HepG2 (cell line): ENCODE measurements around the gene FKBP8. TPM values are rescaled to one million over a fixed set of nuclear protein-coding genes. Genes with fewer than 3 reads are reported as not detected.

Experiments used
- AKNA ChIP-seq: sonication (generic); formaldehyde crosslinking; IDR thresholded peaks from 2 replicates; pipeline ENCODE4 v1.4.0; 2020; ENCODE audit warnings: missing genetic modification reagents, borderline replicate concordance
- ARID3A ChIP-seq: IDR thresholded peaks from 2 replicates; pipeline ENCODE4 v1.6.1; 2012; ENCODE audit warnings: low read depth, low read length, improper control_type of control experiment
- BATF2 ChIP-seq: sonication (generic); formaldehyde crosslinking; IDR thresholded peaks from 2 replicates; pipeline ENCODE4 v1.8.0; 2022; ENCODE audit warnings: mild to moderate bottlenecking, missing genetic modification reagents, moderate library complexity
- ESRRA ChIP-seq: sonication (generic); formaldehyde crosslinking; IDR thresholded peaks from 2 replicates; pipeline ENCODE4 v1.5.1; 2020; ENCODE audit warnings: mild to moderate bottlenecking, low read depth, missing genetic modification reagents
- GLMP ChIP-seq: sonication (generic); formaldehyde crosslinking; IDR thresholded peaks from 2 replicates; pipeline ENCODE4 v1.9.0; 2021; ENCODE audit warnings: missing genetic modification reagents, mild to moderate bottlenecking, borderline replicate concordance
- HNF1B ChIP-seq: sonication (generic); formaldehyde crosslinking; IDR thresholded peaks from 2 replicates; pipeline ENCODE4 v1.5.1; 2020; ENCODE audit warnings: mild to moderate bottlenecking, moderate library complexity, missing genetic modification reagents
- MYNN ChIP-seq: sonication (generic); formaldehyde crosslinking; IDR thresholded peaks from 2 replicates; pipeline ENCODE4 v1.4.0; 2020; ENCODE audit warnings: mild to moderate bottlenecking, low read depth, missing genetic modification reagents
- POLR2G ChIP-seq: fragments of 200-400 bp; formaldehyde crosslinking; IDR thresholded peaks from 2 replicates; pipeline ENCODE4 v1.6.1; 2018; ENCODE audit warnings: mild to moderate bottlenecking, low read depth, low read length, moderate library complexity
- SOX5 ChIP-seq: IDR thresholded peaks from 2 replicates; pipeline ENCODE4 v1.6.1; 2016; ENCODE audit warnings: borderline replicate concordance
- TOPORS ChIP-seq: sonication (generic); formaldehyde crosslinking; IDR thresholded peaks from 2 replicates; pipeline ENCODE4 v1.8.0; 2023; ENCODE audit warnings: mild to moderate bottlenecking, missing genetic modification reagents
- XRCC5 ChIP-seq: fragments of 200-400 bp; formaldehyde crosslinking; optimal IDR thresholded peaks from 2 replicates; pipeline ENCODE3; 2017; ENCODE audit warnings: mild to moderate bottlenecking, low read length
- ZFP82 ChIP-seq: sonication (generic); formaldehyde crosslinking; IDR thresholded peaks from 2 replicates; pipeline ENCODE4 v1.5.1; 2020; ENCODE audit warnings: mild to moderate bottlenecking, missing genetic modification reagents, borderline replicate concordance
- ZFX ChIP-seq: sonication (generic); formaldehyde crosslinking; IDR thresholded peaks from 2 replicates; pipeline ENCODE4 v1.4.0; 2020; ENCODE audit warnings: mild to moderate bottlenecking, low read depth, missing genetic modification reagents, moderate library complexity
- ZIK1 ChIP-seq: sonication (generic); formaldehyde crosslinking; IDR thresholded peaks from 2 replicates; pipeline ENCODE4 v1.5.0; 2020; ENCODE audit warnings: mild to moderate bottlenecking, low read depth, missing genetic modification reagents, borderline replicate concordance
- ZNF678 ChIP-seq: sonication (generic); formaldehyde crosslinking; IDR thresholded peaks from 2 replicates; pipeline ENCODE4 v1.4.0; 2020; ENCODE audit warnings: mild to moderate bottlenecking, missing genetic modification reagents
- ZNF740 ChIP-seq: sonication (generic); formaldehyde crosslinking; IDR thresholded peaks from 2 replicates; pipeline ENCODE4 v1.4.0; 2020; ENCODE audit warnings: missing genetic modification reagents
- ZNF839 ChIP-seq: sonication (generic); formaldehyde crosslinking; IDR thresholded peaks from 2 replicates; pipeline ENCODE4 v1.4.0; 2020; ENCODE audit warnings: missing genetic modification reagents, mild to moderate bottlenecking, borderline replicate concordance
- polyA plus RNA-seq, 8 experiments: library from polyadenylated mRNA; depleted of rRNA in 3 of 8; stranded (reverse) in 7 of 8; unstranded in 1 of 8; fragments of >200 nt; fragmentation: Illumina TruSeq in 4 of 8; extraction: Trizol in 4 of 8; gene quantifications; 2 replicates each; pipeline versions ENCODE4 v1.2.1 to v1.2.3, GENCODE V29; 2011 to 2016; ENCODE audit warnings: low read depth in 4 of 8, missing spikeins in 1 of 8, mixed read lengths in 1 of 8; ENCODE audit not compliant: insufficient read depth in 1 of 8
- total RNA-seq, 5 experiments: library from RNA; depleted of rRNA; stranded (reverse); fragments of >200 nt; fragmentation: Illumina TruSeq; extraction: Trizol; gene quantifications; 2 replicates each; pipeline ENCODE4 v1.2.3, GENCODE V29; 2016; ENCODE audit warnings: low read depth in 1 of 5

The FKBP8 gene
- total and polyA plus RNA-seq, 2 of the 13 experiments (the other 11 are each of a cell fraction or from before 2014, with no cell fraction given), result 81.7 to 93.9 TPM

- TF ChIP-seq XRCC5, result peak; percentile 78
- peak; percentile 95 for TF ChIP-seq HNF1B (CRISPR knock-in tag)
- TF ChIP-seq ZNF678, result peak; percentile 73; the same call in 1 of the 2 replicates
- TF ChIP-seq BATF2 (CRISPR knock-in tag), result no peak
- no peak for TF ChIP-seq GLMP
- TF ChIP-seq ZFP82 (CRISPR knock-in tag), result peak; percentile 96
- no peak for TF ChIP-seq ZIK1 (CRISPR knock-in tag)
- TF ChIP-seq ESRRA (CRISPR knock-in tag), result peak; percentile 92
- peak; percentile 91; the same call in 1 of the 2 replicates for TF ChIP-seq ZNF839 (CRISPR knock-in tag)
- TF ChIP-seq SOX5 (CRISPR knock-in tag), result peak; percentile 92
- TF ChIP-seq ZFX (CRISPR knock-in tag), result peak; percentile 81
- no peak for TF ChIP-seq ZNF740 (CRISPR knock-in tag)
- peak; percentile 45; the same call in 1 of the 2 replicates for TF ChIP-seq ARID3A
- TF ChIP-seq TOPORS (CRISPR knock-in tag), result peak; percentile 44; the same call in 1 of the 2 replicates
- peak; percentile 51; the same call in 1 of the 2 replicates for TF ChIP-seq POLR2G
- TF ChIP-seq AKNA (CRISPR knock-in tag), result no peak
- no peak for TF ChIP-seq MYNN
These were observed 28.3 kb downstream of the FKBP8 start (continued) for GRCh38 chr19:18514800-18515682.
